HepG2 (cell line): ENCODE results near the gene UVSSA.

Experiments
- ARNTL ChIP-seq: sonication (generic); formaldehyde crosslinking; IDR thresholded peaks from 2 replicates; pipeline ENCODE4 v1.4.0; 2020; ENCODE audit warnings: mild to moderate bottlenecking, missing genetic modification reagents
- ATF4 ChIP-seq, 2 experiments: fragments of 450-650 bp in 1 of 2; sonication (generic) in 1 of 2; formaldehyde crosslinking; IDR thresholded peaks; 2 replicates each; pipeline versions ENCODE4 v1.5.0 to v1.8.0; 2020 to 2022; ENCODE audit warnings: mild to moderate bottlenecking in 1 of 2, missing genetic modification reagents in 1 of 2
- CAMTA2 ChIP-seq: sonication (generic); formaldehyde crosslinking; IDR thresholded peaks from 2 replicates; pipeline ENCODE4 v1.4.0; 2020; ENCODE audit warnings: mild to moderate bottlenecking, missing genetic modification reagents, borderline replicate concordance
- CTCF ChIP-seq: sonication (generic); formaldehyde crosslinking; IDR thresholded peaks from 2 replicates; pipeline ENCODE4 v1.5.0; 2020; ENCODE audit warnings: mild to moderate bottlenecking, missing genetic modification reagents, moderate library complexity
- IKZF1 ChIP-seq: fragments of 450-650 bp; IDR thresholded peaks from 2 replicates; pipeline ENCODE4 v1.7.1; 2016
- MAX ChIP-seq: IDR thresholded peaks from 2 replicates; pipeline ENCODE4 v1.6.1; 2012; ENCODE audit warnings: inconsistent platforms
- MXI1 ChIP-seq: IDR thresholded peaks from 3 replicates; pipeline ENCODE4 v1.6.1; 2012; ENCODE audit warnings: low read depth, low read length, inconsistent platforms, borderline replicate concordance
- NPAS2 ChIP-seq: sonication (generic); formaldehyde crosslinking; IDR thresholded peaks from 2 replicates; pipeline ENCODE4 v1.8.0; 2022; ENCODE audit warnings: mild to moderate bottlenecking, missing genetic modification reagents, borderline replicate concordance
- POLR2A ChIP-seq, 2 experiments: IDR thresholded peaks; 2 replicates each; pipeline ENCODE4 v1.6.1; 2011; ENCODE audit warnings: low read depth in 2 of 2, low read length in 2 of 2, mild to moderate bottlenecking in 1 of 2, moderate library complexity in 1 of 2; ENCODE audit not compliant: insufficient read depth in 1 of 2
- RAD21 ChIP-seq: fragments of 450-650 bp; formaldehyde crosslinking; IDR thresholded peaks from 2 replicates; pipeline ENCODE4 v1.5.0; 2020; ENCODE audit warnings: mild to moderate bottlenecking
- REST ChIP-seq, 2 experiments: IDR thresholded peaks; 2 replicates each; pipeline ENCODE4 v1.6.1; 2011 to 2012; ENCODE audit warnings: low read length in 2 of 2, borderline replicate concordance in 1 of 2, low read depth in 1 of 2, mild to moderate bottlenecking in 1 of 2, moderate library complexity in 1 of 2
- ZBTB1 ChIP-seq: sonication (generic); formaldehyde crosslinking; IDR thresholded peaks from 2 replicates; pipeline ENCODE4 v1.4.0; 2020; ENCODE audit warnings: missing genetic modification reagents, borderline replicate concordance
- ZFP36 ChIP-seq: fragments of 150-350 bp; IDR thresholded peaks from 2 replicates; pipeline ENCODE4 v1.6.1; 2018; ENCODE audit warnings: borderline replicate concordance, low read length, low read depth; ENCODE audit not compliant: partially characterized antibody
- ZNF777 ChIP-seq: sonication (generic); formaldehyde crosslinking; IDR thresholded peaks from 2 replicates; pipeline ENCODE4 v1.4.0; 2020; ENCODE audit warnings: missing genetic modification reagents

- TF ChIP-seq ZBTB1 (CRISPR knock-in tag) (no peak), RAD21 (peak; percentile 40; the same call in 1 of the 2 replicates), MXI1 (no peak; the same call in 2 of the 3 replicates), NPAS2 (CRISPR knock-in tag) (no peak), CTCF (CRISPR knock-in tag) (peak; percentile 26; the same call in 1 of the 2 replicates), ZFP36 (no peak), MAX (no peak), POLR2A (IDR thresholded peaks at IDR 0.05; ENCODE audit: insufficient read depth in 1 of 2, low read depth in 2 of 2, low read length in 2 of 2) (no peak), REST (IDR thresholded peaks at IDR 0.05; ENCODE audit: borderline replicate concordance in 1 of 2, low read depth in 1 of 2, low read length in 2 of 2) (no peak), ZNF777 (peak; percentile 87), IKZF1 (no peak), ATF4 (CRISPR knock-in tag; IDR thresholded peaks at IDR 0.05) (no peak), ARNTL (CRISPR knock-in tag) (no peak), CAMTA2 (CRISPR knock-in tag) (no peak)
Measured at GRCh38 chr4:1345903-1346780, 866 bp upstream of the UVSSA start.
